GOT3 (cell line): ENCODE data around the gene NUTF2.

Experiments used
- DNase-seq: peaks from one replicate; lab custom pipeline; 2025; ENCODE audit warnings: mixed read lengths; lab: John Stamatoyannopoulos, UW

NUTF2 gene

DNA sequence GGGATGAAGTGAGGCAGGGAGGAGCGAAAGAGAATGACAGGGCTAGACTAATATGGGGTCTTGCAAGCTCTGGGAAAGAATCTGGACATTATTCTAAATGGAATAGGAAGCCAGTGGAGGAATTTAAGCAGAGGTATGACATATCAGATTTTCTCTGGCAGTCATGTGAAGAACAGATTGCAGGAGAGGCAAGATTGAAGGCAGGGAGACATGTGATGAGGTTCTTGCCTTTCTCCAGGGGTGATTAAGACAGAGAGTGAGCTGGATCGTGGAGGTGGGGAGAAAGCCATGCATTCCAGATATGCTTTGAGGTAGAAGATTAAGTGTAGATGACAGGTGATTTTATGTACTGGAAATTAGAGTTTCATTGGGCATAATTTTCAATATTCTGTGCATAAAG is 8.9 kb upstream of the NUTF2 start:
- no peak for DNase-seq

DNA sequence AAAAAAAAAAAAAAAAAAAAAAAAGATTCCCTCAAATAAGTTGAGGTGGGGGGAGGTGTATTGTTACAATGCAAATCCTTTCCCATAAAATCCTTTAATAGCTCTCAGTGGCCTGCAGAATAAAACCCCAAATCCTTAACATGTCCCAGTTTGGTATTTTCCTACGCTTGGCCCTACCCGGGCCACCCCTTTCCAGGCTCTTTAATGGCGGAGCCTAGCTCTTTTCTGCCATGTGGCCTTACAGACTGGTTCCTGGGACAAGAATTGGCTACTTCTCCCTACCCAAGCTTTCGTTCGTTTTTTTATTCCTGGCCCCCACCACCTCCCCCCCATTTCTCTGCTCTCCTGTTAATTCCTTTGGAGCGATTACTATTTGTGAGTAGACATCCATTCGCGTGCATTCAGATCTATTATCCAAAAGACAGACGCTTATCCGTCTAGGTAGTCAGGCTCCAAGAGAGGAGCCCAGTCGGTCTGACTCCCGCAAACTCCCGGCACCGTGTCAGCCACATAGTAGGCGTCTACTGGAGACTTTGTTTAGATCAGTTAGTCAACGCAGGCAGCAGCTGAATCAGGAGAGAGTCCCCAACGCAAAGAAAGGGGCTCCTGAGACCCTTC is 5.4 kb upstream of the NUTF2 start:
- DNase-seq: no peak

DNA sequence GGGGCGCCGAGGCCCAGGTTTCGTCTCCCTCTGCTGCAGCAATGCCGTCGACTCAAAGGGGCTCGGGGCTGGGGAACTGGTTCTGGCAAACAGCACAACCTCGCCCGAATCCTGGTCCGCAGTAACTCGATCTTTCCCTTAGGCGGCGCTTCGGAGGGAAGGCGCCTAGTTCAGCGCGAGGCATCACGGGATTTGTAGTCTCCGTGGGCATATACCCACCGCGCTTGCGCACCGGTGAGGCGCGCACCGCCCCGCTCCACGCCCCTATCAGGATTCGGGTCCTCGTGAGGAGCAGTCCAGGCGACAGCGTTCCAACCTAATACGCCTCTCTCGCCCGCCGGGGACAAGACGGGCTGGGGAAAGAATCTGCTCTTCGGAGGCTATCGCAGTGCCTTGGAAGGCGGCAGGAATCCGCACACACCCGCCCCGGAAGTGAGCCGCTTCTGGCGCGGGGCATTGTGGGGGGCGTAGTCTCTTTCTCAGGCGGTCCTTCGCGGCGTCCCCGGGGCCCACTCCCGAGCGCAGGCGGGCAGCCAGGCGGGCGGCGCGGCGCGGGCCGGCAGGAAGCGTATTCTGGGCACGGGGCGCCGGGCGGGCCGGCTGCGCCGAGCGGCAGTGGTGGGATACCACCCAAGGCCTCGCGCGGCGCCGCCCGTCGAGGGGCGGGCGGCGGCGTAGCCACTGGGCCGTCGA is 4.8 kb upstream of the NUTF2 start, which contains the start of gene THAP11:
THAP11 (plus strand) TSS at position 505 of the 693 bp plus-strand sequence. CDS start 235 bp downstream, outside the sequence.
- peak; percentile 88 for DNase-seq

DNA sequence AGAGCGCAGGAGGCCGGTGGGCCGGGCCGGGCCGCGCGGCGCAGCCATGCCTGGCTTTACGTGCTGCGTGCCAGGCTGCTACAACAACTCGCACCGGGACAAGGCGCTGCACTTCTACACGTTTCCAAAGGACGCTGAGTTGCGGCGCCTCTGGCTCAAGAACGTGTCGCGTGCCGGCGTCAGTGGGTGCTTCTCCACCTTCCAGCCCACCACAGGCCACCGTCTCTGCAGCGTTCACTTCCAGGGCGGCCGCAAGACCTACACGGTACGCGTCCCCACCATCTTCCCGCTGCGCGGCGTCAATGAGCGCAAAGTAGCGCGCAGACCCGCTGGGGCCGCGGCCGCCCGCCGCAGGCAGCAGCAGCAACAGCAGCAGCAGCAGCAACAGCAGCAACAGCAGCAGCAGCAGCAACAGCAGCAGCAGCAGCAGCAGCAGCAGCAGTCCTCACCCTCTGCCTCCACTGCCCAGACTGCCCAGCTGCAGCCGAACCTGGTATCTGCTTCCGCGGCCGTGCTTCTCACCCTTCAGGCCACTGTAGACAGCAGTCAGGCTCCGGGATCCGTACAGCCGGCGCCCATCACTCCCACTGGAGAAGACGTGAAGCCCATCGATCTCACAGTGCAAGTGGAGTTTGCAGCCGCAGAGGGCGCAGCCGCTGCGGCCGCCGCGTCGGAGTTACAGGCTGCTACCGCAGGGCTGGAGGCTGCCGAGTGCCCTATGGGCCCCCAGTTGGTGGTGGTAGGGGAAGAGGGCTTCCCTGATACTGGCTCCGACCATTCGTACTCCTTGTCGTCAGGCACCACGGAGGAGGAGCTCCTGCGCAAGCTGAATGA is 4.0 kb upstream of the NUTF2 start:
- peak; percentile 56 for DNase-seq

DNA sequence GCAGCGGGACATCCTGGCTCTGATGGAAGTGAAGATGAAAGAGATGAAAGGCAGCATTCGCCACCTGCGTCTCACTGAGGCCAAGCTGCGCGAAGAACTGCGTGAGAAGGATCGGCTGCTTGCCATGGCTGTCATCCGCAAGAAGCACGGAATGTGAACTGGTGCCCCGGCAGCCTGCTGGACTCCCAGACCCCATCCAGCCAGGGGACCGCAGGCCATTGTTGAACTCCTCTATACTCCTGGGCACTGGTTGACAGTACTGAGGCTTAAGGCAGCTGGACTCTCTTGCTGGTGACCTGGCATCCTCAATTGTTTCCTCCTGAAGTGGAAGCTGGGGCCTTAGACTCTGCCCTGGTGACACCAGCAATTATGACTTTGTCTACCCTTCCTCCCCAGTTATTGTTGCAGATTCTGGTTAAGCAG is 3.4 kb upstream of the NUTF2 start:
- DNase-seq: no peak

DNA sequence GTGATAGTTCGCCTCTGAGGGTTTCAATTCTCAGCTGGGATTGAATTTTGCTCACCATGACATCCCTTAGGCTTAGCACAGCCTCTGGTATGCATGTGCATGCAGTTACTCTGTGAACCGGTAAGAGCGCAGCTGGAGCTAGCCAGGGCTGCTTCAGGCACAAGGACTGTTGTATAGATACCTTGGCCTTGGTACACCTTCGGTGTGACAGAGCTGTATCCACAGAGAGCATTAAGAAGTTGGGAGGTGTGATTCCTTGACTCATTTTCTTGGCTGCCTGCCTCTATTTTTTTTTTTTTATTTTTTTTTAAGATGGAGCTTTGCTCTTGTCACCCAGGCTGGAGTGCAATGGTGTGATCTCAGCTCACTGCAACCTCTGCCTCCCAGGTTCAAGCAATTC is 2.2 kb upstream of the NUTF2 start:
- no peak for DNase-seq

DNA sequence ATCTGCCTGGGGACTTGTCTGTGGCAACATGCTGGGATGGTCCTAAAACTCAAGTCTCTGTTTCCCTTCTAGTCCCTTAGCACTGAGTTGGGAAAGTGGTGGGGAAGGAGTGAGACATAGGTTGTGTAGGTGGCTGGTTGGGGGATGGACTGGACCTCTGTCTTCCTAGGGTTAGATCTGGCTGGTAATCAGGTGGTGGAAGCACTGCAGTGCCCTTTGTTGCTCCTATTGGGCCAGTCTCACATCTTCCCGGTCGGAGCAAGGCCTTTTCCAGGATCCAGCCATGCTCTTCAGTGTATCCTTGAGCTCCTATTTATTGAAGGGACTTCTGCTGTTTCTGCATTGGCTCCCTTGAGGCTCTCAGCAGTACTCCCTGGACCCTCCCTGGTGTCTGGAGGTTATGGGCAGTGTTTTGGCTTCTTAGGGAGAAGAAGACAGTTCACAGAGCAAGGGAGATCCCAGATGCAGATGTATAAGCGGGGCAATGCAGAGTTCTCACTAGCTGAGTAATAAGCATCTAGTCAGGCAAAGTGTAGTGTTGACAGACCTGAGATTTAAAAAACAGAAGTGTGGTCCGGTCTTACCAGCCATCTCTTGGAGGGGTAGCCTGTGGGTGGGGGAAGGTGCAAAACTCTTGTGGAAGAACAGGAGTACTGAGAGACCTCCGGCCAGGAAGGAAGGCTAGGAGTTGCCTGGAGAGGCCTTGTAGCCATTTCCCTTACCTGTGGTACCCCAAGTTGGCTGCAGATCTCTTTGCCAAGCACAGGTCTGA is 1.3 kb upstream of the NUTF2 start:
- no peak for DNase-seq

DNA sequence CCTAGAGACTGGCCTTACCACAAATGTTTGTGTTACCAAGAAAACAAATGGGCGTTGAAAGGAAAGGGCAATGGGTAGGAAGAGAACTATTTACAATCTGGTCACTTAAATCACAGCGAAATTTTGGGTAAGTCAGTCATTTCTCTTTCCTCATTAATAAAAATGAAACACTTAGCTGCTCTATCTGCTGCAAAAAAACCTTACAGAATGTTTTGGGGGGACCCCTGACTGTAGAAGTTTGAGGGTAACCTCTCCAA is 742 bp upstream of the NUTF2 start:
- DNase-seq: no peak

DNA sequence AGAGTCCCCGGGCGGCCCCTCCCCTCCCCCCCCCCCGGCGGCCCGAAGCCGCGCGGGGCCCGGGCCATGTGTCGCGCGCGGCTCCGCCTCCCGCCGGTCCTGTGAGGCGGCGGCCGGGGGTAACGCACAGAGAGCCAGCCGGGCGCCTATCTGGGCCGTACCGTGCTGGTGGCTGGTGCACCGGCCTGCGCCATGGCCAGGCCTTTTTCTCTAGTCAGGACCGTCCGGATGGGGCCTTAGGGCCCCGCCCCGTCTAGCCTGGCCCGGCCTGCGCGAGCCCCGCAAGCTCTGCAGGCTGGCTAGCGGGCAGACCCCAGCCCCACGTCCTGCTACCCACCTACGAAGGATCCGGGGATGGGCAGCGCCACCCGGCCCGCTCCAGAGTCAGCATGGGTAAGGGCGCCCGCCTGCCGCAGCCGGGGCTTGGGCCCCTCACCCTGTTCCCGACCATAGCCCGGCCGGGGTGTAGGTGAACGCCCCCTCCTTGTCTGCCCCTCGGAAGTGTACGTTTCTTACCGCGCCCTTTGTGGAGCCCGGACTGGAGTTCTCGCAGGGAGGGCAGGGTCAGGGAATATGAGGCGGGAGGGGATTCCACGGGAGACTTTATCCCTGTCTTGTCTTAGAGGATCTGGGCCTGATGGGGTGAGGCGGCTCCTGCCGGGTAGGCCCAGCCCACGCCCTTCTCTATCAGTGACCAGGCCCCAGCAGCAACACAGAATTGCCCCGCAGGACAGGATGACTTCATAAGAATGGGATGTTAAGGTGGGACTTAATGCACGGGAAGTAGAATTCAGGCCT is 530 bp downstream of the NUTF2 start, which contains the start of gene CENPT:
CENPT (minus strand) TSS at position 630 of the 798 bp plus-strand sequence. CDS start 13,834 bp downstream, outside the sequence.
- DNase-seq: no peak

DNA sequence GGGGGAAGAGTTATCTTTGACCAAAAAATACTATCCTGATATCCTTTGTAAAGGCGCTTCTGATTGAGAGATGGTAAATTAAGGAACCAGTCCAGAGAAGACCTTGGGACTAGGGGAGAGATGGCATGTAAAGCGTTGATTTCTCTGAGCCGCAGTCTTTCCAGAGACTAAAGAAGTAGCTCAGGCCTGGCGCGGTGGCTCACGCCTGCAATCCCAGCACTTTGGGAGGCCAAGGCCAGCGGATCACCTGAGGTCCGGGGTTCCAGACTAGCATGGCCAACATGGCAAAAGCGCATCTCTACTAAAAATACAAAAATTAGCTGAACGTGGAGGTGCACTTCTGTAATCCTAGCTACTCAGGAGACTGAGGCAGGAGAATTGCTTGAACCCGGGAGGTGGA is 1.4 kb downstream of the NUTF2 start:
- no peak for DNase-seq

DNA sequence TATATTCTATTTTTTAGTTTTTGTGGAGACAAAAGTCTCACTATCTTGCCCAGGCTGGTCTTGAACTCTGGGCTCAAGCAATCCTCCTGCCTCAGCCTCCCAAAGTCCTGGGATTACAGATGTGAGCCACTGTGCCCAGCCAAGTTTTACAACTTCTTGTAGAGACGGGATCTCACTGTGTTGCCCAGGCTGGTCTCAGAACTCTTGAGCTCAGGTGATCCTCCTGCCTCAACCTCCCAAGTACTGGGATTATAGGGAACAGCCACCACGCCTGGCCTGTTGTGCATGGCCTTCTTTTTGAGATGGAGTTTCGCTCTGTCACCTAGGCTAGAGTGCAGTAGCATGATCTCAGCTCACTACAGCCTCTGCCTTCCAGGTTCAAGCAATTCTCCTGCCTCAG is 6.9 kb downstream of the NUTF2 start:
- DNase-seq: no peak

DNA sequence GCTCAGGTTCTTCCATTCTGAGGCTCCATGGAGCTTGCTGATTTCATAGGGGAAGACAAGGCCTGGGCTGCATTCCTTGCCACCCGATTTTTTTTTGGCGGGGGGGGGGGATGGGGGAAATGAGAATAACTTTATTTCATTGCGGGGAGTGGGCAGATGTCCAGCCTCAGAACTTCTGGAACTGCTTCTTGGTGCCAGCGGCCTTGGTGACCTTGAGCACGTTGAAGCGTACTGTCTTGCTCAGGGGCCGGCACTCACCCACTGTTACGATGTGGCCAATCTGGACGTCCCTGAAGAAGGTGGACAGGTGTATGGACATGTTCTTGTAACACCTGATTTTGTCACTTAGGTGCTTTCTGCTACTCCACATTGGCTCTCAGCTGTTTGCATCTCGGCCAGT is 9.1 kb downstream of the NUTF2 start:
- DNase-seq: no peak

DNA sequence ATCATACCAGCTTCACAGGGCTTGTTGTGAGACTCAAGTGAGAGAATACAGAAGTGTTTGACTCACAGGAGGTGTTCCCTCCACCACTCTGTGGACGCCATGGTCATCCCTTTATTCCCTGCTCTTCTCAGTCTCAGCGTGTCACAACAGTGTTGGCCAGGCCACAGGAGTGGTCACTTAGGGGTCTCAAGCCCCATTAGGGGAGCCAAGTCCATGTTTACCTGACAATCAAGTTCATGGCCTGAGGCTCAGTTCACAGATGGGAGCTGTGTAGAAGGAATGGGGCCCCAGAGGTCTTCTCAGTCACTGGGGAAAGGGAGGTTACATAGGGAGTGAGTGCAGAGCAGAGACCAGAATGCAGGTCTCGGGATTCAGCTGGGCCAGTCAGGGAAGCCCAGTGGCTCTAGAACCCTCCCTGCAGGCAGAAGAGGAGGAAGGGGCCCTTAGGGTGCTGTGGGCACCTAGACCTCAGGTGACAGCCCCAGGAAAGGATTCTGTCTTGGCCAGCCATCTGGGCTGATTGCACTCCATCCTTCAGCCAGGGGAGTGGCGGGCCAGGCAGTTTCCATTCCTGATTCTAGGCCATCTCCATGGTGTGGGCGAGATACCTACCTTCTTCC is 10.3 kb downstream of the NUTF2 start:
- DNase-seq: no peak

DNA sequence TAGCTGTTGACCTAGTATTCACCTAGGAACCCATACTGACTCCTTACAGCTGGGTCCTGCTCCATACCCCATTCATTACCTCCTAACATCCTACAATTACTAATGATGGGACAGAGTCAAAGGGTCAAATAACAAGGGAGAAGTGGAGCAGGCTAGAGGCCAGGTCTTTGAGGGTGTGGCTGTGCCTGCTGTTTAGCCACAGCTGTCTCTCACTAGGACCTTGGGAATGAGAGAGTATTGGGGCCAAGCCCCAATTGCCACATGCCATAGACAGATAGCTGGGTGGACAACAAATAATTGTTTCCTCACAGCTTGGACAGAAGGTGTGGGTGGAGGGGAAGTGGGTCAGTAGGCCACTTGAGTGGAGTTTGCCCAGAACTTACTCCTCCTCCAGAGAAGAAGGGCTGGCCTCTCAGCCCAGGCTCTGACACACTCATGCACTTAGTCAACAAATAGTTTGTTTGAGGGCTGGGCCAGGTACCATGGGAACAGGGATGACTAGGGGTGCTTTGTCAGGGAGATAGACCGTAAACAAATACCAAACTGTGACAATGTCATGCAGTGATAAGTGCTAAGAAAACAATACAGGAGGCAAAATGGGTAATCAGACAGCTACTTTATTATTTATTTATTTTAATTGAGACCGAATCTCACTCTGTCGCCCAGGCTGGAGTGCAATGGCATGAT is 11.0 kb downstream of the NUTF2 start:
- DNase-seq: peak; percentile 66

DNA sequence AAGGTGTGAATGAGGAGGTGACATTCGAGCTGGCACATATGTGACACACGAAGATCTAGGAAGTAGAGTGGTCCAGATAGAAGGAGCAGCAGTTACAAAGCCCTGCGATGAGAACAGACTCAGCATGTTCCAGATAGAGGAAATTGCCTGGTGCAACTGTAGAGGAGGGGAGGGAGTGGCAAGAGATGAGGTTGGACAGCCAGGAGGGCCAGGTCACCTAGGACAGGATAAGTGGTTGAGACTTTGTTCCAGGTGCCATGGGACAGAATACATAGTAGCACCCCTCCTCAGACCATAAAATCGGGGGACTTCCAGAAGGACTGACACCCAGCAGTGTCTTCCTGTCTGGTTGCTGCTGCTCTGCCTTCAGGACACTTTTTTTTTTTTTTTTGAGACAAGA is 11.8 kb downstream of the NUTF2 start:
- no peak for DNase-seq

DNA sequence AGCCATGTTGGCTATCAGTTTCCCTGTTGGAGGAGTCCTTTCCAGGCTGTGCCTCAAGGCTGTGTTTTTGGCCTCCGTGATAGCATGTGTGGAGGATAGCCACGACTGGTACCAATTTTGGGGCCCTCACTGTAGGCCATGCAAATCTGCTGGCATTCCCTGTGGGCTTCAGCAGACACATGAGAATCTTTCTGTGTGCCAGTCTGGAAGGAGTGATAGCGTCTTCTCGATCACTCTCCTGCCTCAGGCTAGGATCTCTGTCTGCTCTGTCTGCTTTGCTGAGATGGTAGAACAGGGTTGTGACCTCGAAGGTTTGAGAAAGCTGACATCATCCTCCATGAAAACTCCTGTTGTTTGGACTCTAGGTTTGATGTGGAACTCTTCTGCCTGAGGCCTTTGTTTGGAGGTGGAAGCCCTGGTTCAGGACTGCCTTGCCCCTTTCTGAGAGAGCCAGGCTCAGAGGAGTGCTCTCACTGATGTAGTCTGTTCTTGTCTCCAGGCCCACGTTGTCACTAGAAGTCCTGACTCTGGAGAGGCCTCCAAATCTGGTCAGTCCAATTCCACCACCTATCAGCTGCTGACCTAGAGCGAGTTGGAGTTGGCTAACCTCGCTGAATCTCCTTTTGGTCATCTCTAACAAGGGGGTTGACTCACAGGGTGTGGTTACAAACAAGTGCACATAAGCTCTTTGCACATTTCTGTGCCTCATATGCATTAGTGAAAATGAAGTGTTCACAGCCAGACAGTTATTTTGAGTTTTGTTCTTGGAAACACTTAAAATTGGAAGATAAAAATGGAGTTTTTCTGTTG is 14.1 kb downstream of the NUTF2 start:
- DNase-seq: no peak

DNA sequence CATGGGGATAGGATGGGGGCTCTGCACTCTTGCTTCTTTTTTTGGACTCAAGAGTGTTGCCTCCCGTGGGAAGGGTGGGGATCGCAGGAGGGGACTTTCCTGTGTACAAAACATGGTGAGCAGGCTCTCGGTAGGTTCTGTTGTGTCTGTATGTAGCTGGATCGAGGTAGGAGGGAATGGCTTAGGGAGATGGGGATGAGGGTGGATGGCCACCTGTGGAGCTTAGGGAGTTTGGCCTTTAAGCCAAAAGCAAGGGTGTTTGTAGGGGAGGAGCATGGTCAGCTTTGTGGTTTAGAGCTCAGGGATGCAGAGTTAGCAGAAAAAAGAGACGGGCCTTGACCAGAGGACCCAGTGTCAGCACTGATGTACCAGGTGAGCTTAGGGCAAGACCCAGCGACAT is 15.1 kb downstream of the NUTF2 start:
- no peak for DNase-seq

DNA sequence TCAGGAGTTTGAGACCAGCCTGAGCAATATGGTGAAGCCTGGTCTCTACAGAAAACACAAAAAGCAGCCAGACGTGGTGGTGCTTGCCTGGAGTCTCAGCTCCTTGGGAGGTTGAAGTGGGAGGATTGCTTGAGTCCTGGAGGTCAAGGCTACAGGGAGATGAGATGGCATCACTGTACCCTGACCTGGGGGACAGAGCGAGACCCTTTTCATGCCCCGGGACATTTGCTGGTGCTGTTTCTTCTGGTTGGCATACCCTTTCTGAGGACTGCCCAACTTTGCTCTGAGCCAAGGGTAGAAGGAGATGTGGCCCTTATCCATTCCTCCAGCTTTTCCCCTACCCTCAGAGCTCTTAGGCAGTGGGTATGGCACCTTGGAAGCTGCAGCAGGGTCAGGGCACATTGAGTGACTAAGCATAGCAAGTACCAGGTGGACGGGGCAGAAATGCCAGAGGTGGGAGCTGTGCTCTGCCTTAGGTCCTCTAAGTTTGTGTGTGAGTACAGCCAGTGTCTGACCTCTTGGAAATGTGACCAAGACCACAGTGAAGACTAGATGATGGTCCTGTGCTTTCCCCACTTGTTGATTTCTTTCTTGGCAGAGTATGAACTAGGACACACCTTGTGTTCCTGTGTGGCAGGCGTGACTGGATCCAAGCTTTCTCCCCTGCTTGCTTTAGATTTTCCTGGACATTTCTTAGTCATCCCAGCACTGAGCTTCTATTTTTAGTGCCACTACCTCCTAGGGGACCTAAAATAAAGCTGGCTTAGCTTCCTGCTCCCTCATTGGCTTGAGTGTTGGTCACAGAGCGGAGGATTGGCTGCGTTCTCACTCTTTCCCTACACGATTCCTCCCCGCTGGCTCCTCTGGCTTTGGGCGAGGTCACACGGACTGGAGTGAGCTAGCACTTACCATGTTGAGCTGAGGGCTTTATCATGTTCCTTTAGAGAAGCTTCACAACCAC is 16.2 kb downstream of the NUTF2 start:
- DNase-seq: peak; percentile 32
